CD4-positive, CD25-positive, alpha-beta regulatory T cell (primary cell): ENCODE data around the gene MAP2K5. TPM values are rescaled to one million over a fixed set of nuclear protein-coding genes. Genes with fewer than 3 reads are reported as not detected.

ENCODE experiments used
- ATAC-seq, 2 donors: fragments of 150-1000 bp; cut with Tn5 transposase; one replicate each; pipeline ENCODE4 v1.10.0; 2021; ENCODE audit warnings: low read depth in 2 of 2, moderate number of reproducible peaks in 2 of 2, moderate library complexity in 1 of 2
- DNase-seq, 3 donors: peaks; one replicate each; pipeline versions ENCODE4 v3.0.0 to v3.0.0-alpha.2; 2012 to 2022; ENCODE audit warnings: mixed read lengths in 1 of 3
- H3K27ac ChIP-seq: one replicate; pipeline ENCODE4 v1.7.0; 2013; ENCODE audit warnings: mild to moderate bottlenecking, low read length; ENCODE audit not compliant: insufficient read depth, poor library complexity, severe bottlenecking
- H3K27me3 ChIP-seq: one replicate; pipeline ENCODE4 v1.7.0; 2013; ENCODE audit warnings: low read length; ENCODE audit not compliant: control insufficient read depth, insufficient read depth
- H3K36me3 ChIP-seq: one replicate; pipeline ENCODE4 v1.7.0; 2013; ENCODE audit warnings: mild to moderate bottlenecking, low read length, moderate library complexity; ENCODE audit not compliant: control insufficient read depth, insufficient read depth
- H3K4me1 ChIP-seq: 2 replicates; pipeline ENCODE4 v1.7.0; 2013; ENCODE audit warnings: mild to moderate bottlenecking, low read length; ENCODE audit not compliant: insufficient read depth, control insufficient read depth, poor library complexity, severe bottlenecking
- H3K4me3 ChIP-seq: one replicate; pipeline ENCODE4 v1.7.0; 2013; ENCODE audit warnings: low read depth, mild to moderate bottlenecking, low read length, moderate library complexity
- H3K9me3 ChIP-seq, 2 experiments: 1 replicate in 1 of 2; 2 replicates in 1 of 2; pipeline ENCODE4 v1.7.0; 2013; ENCODE audit warnings: low read length in 2 of 2, mild to moderate bottlenecking in 1 of 2, moderate library complexity in 1 of 2; ENCODE audit not compliant: control insufficient read depth in 2 of 2
- H3K27ac Mint-ChIP-seq, 3 donors: one replicate each; pipeline ENCODE4 v1.8.0; 2020 to 2022; ENCODE audit warnings: mild to moderate bottlenecking in 3 of 3, mixed read lengths in 3 of 3, moderate library complexity in 2 of 3
- H3K27me3 Mint-ChIP-seq: one replicate; pipeline ENCODE4 v1.8.0; 2022; ENCODE audit warnings: mild to moderate bottlenecking, mixed read lengths
- H3K36me3 Mint-ChIP-seq: one replicate; pipeline ENCODE4 v1.8.0; 2020; ENCODE audit warnings: mixed read lengths
- H3K4me1 Mint-ChIP-seq, 4 donors: one replicate each; pipeline ENCODE4 v1.8.0; 2020 to 2022; ENCODE audit warnings: mixed read lengths in 4 of 4, mild to moderate bottlenecking in 1 of 4
- H3K4me3 Mint-ChIP-seq, 4 donors: one replicate each; pipeline ENCODE4 v1.8.0; 2020 to 2022; ENCODE audit warnings: mild to moderate bottlenecking in 4 of 4, mixed read lengths in 4 of 4, moderate library complexity in 3 of 4
- H3K9me3 Mint-ChIP-seq, 7 donors: one replicate each; pipeline ENCODE4 v1.8.0; 2020 to 2022; ENCODE audit warnings: mixed read lengths in 7 of 7, mild to moderate bottlenecking in 3 of 7, moderate library complexity in 2 of 7
- polyA plus RNA-seq, 4 donors: library from polyadenylated mRNA; unstranded; fragments of 300-500 nt; fragmentation: Illumina TruSeq; gene quantifications; one replicate each; pipeline ENCODE4 v1.2.3, GENCODE V29; 2021
- total RNA-seq: library from RNA; stranded (reverse); gene quantifications from one replicate; pipeline ENCODE4 v1.2.3, GENCODE V29; 2022

MAP2K5 gene
- total and polyA plus RNA-seq, 5 donors from 2014 or later: 14.5 to 30.8 (median 17.0) TPM

DNA sequence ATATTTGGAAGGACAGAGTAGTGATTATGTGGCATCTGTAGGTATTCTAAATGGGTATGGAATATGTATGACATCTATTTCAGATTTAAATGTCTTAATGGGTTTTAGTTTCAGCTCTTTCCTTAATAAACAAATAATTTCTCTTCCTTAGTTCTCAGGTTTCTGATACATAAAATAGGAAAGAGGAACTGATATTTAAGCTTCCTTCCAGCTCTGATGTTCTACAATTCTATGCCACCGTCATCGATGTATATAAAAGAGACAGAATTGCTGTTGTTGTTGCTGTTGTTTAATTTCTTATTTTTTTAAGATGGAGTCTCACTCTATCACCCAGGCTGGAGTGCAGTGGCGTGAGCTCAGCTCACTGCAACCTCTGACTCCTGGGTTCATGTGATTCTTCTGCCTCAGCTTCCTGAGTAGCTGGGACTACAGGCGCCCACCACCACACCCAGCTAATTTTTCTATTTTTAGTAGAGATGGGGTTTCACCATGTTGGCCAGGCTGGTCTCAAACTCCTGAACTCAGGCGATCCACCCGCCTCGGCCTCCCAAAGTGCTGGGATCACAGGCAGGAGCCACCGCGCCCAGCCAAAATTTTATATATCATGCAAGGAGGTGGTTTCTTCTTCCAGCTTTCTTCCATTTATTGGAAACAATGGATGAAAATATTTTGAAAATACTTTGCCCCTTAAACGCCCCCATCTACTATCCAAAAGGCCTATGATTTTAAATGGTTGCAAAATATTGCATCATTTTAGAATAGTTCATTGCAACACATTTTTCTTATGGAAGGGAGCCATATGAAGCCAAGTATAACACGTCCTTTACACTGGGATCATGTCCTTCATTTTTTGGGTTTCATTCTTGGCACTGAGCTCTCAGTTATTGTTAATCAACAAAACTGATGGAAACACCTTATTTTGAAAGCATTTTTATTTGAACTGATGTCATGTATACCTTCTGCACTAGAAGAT lies 35.4 kb upstream of the MAP2K5 start:
- no peak overlapping the region for H3K27ac Mint-ChIP-seq
- no peaks in the 10 kb centered on the region for H3K27me3 Mint-ChIP-seq
- H3K36me3 Mint-ChIP-seq: peaks cover 15% of the 10 kb centered on the region
- no peak overlapping the region for H3K4me3 Mint-ChIP-seq
- ATAC-seq: no peak
- no peak for DNase-seq
- Histone ChIP-seq H3K27ac (no peak overlapping the region), H3K36me3 (peaks cover 3% of the 10 kb centered on the region), H3K27me3 (no peaks in the 10 kb centered on the region), H3K4me3 (no peak overlapping the region), H3K9me3 (no peaks in the 10 kb centered on the region), H3K4me1 (no peaks in the 10 kb centered on the region)
- H3K4me1 Mint-ChIP-seq: peaks cover 0 to 5% (median 2%) of the 10 kb centered on the region in 4 donors
- peaks cover 0 to 1% (median 0%) of the 10 kb centered on the region in 7 donors for H3K9me3 Mint-ChIP-seq

DNA sequence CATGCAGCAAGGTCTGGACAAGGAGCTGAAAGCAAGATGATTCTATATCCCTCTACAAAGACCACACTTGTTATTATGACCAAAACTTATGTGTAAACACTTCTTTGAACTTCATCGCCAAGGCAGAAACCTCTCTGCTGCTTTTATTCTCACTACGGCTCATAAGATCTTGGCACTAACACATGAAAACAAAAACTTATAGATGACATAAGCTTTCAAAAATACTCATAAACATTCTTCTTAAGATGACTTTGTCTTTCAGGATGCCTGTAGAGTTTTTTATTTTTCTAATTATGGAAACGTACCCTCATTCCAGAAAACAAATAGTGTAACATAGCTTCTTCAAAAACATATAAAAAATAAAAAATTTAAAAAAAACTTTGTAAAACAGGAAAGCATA lies 34.1 kb upstream of the MAP2K5 start:
- no peak overlapping the region for H3K4me3 Mint-ChIP-seq
- H3K4me1 Mint-ChIP-seq: peaks cover 0 to 5% (median 3%) of the 10 kb centered on the region in 4 donors
- no peak for DNase-seq
- Histone ChIP-seq H3K9me3 (no peaks in the 10 kb centered on the region), H3K4me3 (no peak overlapping the region), H3K36me3 (peaks cover 7% of the 10 kb centered on the region), H3K4me1 (no peaks in the 10 kb centered on the region), H3K27me3 (no peaks in the 10 kb centered on the region), H3K27ac (no peak overlapping the region)
- no peaks in the 10 kb centered on the region for H3K27me3 Mint-ChIP-seq
- H3K9me3 Mint-ChIP-seq: peaks cover 0 to 1% (median 0%) of the 10 kb centered on the region in 7 donors
- peaks cover 29% of the 10 kb centered on the region for H3K36me3 Mint-ChIP-seq
- H3K27ac Mint-ChIP-seq: no peak overlapping the region
- no peak for ATAC-seq

DNA sequence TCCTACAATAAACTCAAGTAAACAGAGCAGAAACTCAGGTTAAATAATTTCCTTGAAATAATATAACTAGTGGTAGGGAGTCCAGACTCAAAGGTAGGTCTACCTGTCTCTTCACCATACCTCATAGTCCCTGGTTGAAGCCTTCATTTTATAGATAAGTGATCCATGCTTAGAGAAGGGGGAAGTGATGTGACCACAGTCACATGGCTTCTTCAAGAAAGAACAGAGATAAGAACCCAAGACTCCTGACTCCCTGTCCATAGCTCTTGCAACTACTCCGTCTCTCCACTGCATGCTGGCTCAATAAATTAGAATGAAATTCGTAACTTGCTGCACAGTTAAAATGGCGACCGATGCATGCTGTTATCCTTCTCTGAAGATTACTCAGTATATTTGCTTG lies 32.6 kb upstream of the MAP2K5 start:
- H3K4me3 Mint-ChIP-seq: no peak overlapping the region
- Histone ChIP-seq H3K36me3 (peaks cover 13% of the 10 kb centered on the region), H3K4me3 (no peak overlapping the region), H3K4me1 (no peaks in the 10 kb centered on the region), H3K9me3 (no peaks in the 10 kb centered on the region), H3K27me3 (no peaks in the 10 kb centered on the region), H3K27ac (no peak overlapping the region)
- no peaks in the 10 kb centered on the region for H3K27me3 Mint-ChIP-seq
- peaks cover 33% of the 10 kb centered on the region for H3K36me3 Mint-ChIP-seq
- DNase-seq (no peak), ATAC-seq (no peak)
- no peak overlapping the region for H3K27ac Mint-ChIP-seq
- no peaks in the 10 kb centered on the region for H3K9me3 Mint-ChIP-seq
- peaks cover 0 to 5% (median 3%) of the 10 kb centered on the region in 4 donors for H3K4me1 Mint-ChIP-seq

DNA sequence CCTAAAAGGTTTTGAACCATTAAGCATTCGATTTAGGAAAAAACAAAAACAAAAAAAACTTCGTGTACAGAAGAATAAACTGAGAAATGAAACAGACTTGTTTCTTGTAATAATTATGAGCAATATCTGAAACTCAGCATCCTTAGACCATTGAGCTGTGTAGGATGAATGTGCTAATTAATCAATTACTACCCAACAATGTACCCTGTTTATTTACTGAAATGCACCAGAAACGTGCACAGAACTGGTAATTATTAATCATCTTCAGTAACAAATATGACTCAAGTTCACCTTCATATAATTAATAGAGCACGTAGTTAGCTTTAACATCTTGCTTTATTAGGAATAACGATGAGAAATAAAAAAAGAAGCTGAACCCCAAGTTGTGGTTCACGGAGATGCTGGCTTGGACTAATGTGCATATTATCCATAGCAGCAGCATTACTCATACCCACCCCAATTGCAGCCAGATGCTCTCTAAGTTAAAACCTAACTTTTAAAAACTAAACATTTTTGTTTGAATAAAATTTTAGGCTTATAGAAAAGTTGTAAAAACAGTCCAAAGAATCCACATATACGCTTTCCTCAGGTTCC lies 31.8 kb upstream of the MAP2K5 start:
- Mint-ChIP-seq H3K27me3 (no peaks in the 10 kb centered on the region), H3K4me3 (no peak overlapping the region), H3K27ac (no peak overlapping the region), H3K9me3 (no peaks in the 10 kb centered on the region), H3K4me1 (peaks cover 0 to 5% (median 3%) of the 10 kb centered on the region in 4 donors), H3K36me3 (peaks cover 33% of the 10 kb centered on the region)
- Histone ChIP-seq H3K36me3 (peaks cover 13% of the 10 kb centered on the region), H3K27ac (no peak overlapping the region), H3K4me1 (no peaks in the 10 kb centered on the region), H3K9me3 (no peaks in the 10 kb centered on the region), H3K4me3 (no peak overlapping the region), H3K27me3 (no peaks in the 10 kb centered on the region)
- DNase-seq: no peak
- no peak for ATAC-seq

GRCh38 chr15:67511606-67512005 lies 30.9 kb upstream of the MAP2K5 start:
- no peak overlapping the region for H3K27ac Mint-ChIP-seq

GRCh38 chr15:67512140-67512539 lies 30.4 kb upstream of the MAP2K5 start:
- Mint-ChIP-seq H3K9me3 (no peaks in the 10 kb centered on the region), H3K27ac (no peak overlapping the region), H3K4me3 (no peak overlapping the region), H3K36me3 (peaks cover 33% of the 10 kb centered on the region), H3K27me3 (no peaks in the 10 kb centered on the region), H3K4me1 (peaks cover 0 to 5% (median 3%) of the 10 kb centered on the region in 4 donors)
- no peaks in the 10 kb centered on the region for H3K27me3 ChIP-seq
- H3K36me3 ChIP-seq: peaks cover 13% of the 10 kb centered on the region
- H3K4me1 ChIP-seq: no peaks in the 10 kb centered on the region
- H3K27ac ChIP-seq: no peak overlapping the region
- ATAC-seq (no peak), DNase-seq (no peak)
- no peak overlapping the region for H3K4me3 ChIP-seq
- no peaks in the 10 kb centered on the region for H3K9me3 ChIP-seq

More at GRCh38 chr15:67511606-67512005, 30.9 kb upstream of the MAP2K5 start:
- Mint-ChIP-seq H3K9me3 (no peaks in the 10 kb centered on the region), H3K4me3 (no peak overlapping the region), H3K27me3 (no peaks in the 10 kb centered on the region), H3K4me1 (peaks cover 0 to 5% (median 3%) of the 10 kb centered on the region in 4 donors), H3K36me3 (peaks cover 33% of the 10 kb centered on the region)
- ATAC-seq (no peak), DNase-seq (peak in 1 of 3 donors; percentile 33)
- peaks cover 13% of the 10 kb centered on the region for H3K36me3 ChIP-seq
- no peak overlapping the region for H3K4me3 ChIP-seq
- no peaks in the 10 kb centered on the region for H3K4me1 ChIP-seq
- no peaks in the 10 kb centered on the region for H3K27me3 ChIP-seq
- no peaks in the 10 kb centered on the region for H3K9me3 ChIP-seq
- H3K27ac ChIP-seq: no peak overlapping the region

GRCh38 chr15:67512933-67513714 lies 29.4 kb upstream of the MAP2K5 start:
- H3K9me3 ChIP-seq: no peaks in the 10 kb centered on the region
- no peak overlapping the region for H3K4me3 Mint-ChIP-seq
- H3K27me3 Mint-ChIP-seq: no peaks in the 10 kb centered on the region
- H3K4me1 Mint-ChIP-seq: peaks cover 0 to 5% (median 3%) of the 10 kb centered on the region in 4 donors
- H3K27ac ChIP-seq: no peak overlapping the region
- DNase-seq (no peak), ATAC-seq (no peak)
- H3K27me3 ChIP-seq: no peaks in the 10 kb centered on the region
- no peak overlapping the region for H3K4me3 ChIP-seq
- H3K4me1 ChIP-seq: no peaks in the 10 kb centered on the region
- H3K27ac Mint-ChIP-seq: no peak overlapping the region
- peaks cover 13% of the 10 kb centered on the region for H3K36me3 ChIP-seq
- H3K36me3 Mint-ChIP-seq: peaks cover 32% of the 10 kb centered on the region
- H3K9me3 Mint-ChIP-seq: no peaks in the 10 kb centered on the region
